ENCODE data around the gene MORC1. TPM values are rescaled to one million over a fixed set of nuclear protein-coding genes. Genes with fewer than 3 reads are reported as not detected.

The MORC1 gene
- total and polyA plus RNA-seq, 7 donors: 0.03 TPM; not detected in 6

GRCh38 chr3:109114746-109115145 lies 3.2 kb downstream of the MORC1 start:
- intact Hi-C loops (cut with DNase I): no loop called here
- H3K4me1 ChIP-seq: no peaks in the 10 kb centered on the region
- no peak overlapping the region for H3K4me3 ChIP-seq
- no peaks in the 10 kb centered on the region for H3K9me3 ChIP-seq
- WGBS, 2 donors: 86 to 87% methylated on average over 4 of the region's 4 CpGs
- DNase-seq: no peak
- TF ChIP-seq EP300 (IDR thresholded peaks at IDR 0.05): no peak
- TF ChIP-seq CTCF (IDR thresholded peaks at IDR 0.05): no peak
- no peak for TF ChIP-seq POLR2AphosphoS5 (IDR thresholded peaks at IDR 0.05)
- no peak for TF ChIP-seq POLR2A (IDR thresholded peaks at IDR 0.05)
- H3K27me3 ChIP-seq: no peaks in the 10 kb centered on the region
- H3K36me3 ChIP-seq: no peaks in the 10 kb centered on the region
- H3K27ac ChIP-seq: no peak overlapping the region

- H3K4me3 ChIP-seq: no peak overlapping the region
- no peaks in the 10 kb centered on the region for H3K27me3 ChIP-seq
- no peaks in the 10 kb centered on the region for H3K9me3 ChIP-seq
- no peak for DNase-seq
- TF ChIP-seq CTCF (IDR thresholded peaks at IDR 0.05): no peak
- H3K27ac ChIP-seq: no peak overlapping the region
- intact Hi-C loops (cut with DNase I): no loop called here
- no peaks in the 10 kb centered on the region for H3K36me3 ChIP-seq
- 39 to 69% methylated on average over 4 of the region's 4 CpGs for WGBS, 2 donors
- no peaks in the 10 kb centered on the region for H3K4me1 ChIP-seq
Measured at GRCh38 chr3:109112946-109113760, 4.8 kb downstream of the MORC1 start.

DNA sequence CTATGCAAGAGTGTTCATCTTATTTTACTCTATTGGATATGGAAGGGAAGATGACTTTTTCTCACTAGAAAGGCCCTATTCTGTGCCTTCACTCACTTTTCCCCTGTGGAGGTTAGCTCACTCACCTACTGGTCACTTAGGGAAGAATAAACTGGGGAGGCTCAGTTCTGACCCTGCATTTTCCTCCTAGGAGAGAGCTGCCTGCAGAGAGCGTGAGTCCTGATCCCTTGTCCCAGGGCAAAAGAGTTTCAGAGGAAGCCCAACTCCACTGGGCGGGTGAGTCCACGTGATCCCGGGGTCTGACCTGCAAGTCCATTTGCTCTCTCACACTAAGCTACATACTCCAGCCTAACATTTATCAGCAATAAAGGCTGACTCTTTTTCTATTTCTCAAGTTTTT lies 8.4 kb downstream of the MORC1 start:
- Histone ChIP-seq H3K27ac (no peak overlapping the region), H3K36me3 (no peaks in the 10 kb centered on the region), H3K27me3 (no peaks in the 10 kb centered on the region), H3K4me1 (no peaks in the 10 kb centered on the region), H3K9me3 (no peaks in the 10 kb centered on the region), H3K4me3 (no peak overlapping the region)
- no peak for TF ChIP-seq POLR2AphosphoS5 (IDR thresholded peaks at IDR 0.05)
- TF ChIP-seq POLR2A (IDR thresholded peaks at IDR 0.05): no peak
- no peak for TF ChIP-seq CTCF (IDR thresholded peaks at IDR 0.05)
- TF ChIP-seq EP300 (IDR thresholded peaks at IDR 0.05): no peak
- DNase-seq: no peak
- intact Hi-C loops (cut with DNase I): no loop called here
- 94 to 96% methylated on average over 4 of the region's 4 CpGs for WGBS, 2 donors

- Histone ChIP-seq H3K4me1 (no peaks in the 10 kb centered on the region), H3K4me3 (no peak overlapping the region), H3K36me3 (no peaks in the 10 kb centered on the region), H3K27ac (no peak overlapping the region), H3K9me3 (no peaks in the 10 kb centered on the region), H3K27me3 (no peaks in the 10 kb centered on the region)
- no peak for DNase-seq
- intact Hi-C loops (cut with DNase I): no loop called here
- 34 to 66% methylated on average over 5 of the region's 5 CpGs for WGBS, 2 donors
- no peak for TF ChIP-seq POLR2AphosphoS5 (IDR thresholded peaks at IDR 0.05)
- no peak for TF ChIP-seq POLR2A (IDR thresholded peaks at IDR 0.05)
- no peak for TF ChIP-seq CTCF (IDR thresholded peaks at IDR 0.05)
- no peak for TF ChIP-seq EP300 (IDR thresholded peaks at IDR 0.05)
Measured at GRCh38 chr3:109098079-109098644, 19.8 kb downstream of the MORC1 start.
